ENCODE results near the gene NT5DC1.

DNA sequence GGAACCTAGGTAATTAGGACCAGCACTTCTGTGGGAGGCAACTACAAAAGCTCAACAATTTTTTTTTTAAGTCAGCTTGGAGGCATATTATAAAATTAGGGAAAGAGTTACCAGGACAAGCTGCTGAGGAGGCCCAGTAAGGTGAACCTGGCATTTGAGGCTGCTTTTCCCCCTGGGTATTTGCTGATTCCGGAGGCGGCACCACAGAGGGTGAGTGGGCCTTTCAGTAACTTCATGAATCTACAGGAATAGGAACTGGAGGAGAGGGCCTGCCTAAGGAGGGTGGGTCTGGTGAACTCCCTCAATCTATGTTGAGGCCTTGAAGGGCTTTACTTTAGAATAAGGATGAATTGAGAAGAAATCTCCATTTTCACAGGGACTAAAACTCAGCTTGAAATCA is 138.6 kb downstream of the NT5DC1 start:
- TF ChIP-seq, protein P1, sequence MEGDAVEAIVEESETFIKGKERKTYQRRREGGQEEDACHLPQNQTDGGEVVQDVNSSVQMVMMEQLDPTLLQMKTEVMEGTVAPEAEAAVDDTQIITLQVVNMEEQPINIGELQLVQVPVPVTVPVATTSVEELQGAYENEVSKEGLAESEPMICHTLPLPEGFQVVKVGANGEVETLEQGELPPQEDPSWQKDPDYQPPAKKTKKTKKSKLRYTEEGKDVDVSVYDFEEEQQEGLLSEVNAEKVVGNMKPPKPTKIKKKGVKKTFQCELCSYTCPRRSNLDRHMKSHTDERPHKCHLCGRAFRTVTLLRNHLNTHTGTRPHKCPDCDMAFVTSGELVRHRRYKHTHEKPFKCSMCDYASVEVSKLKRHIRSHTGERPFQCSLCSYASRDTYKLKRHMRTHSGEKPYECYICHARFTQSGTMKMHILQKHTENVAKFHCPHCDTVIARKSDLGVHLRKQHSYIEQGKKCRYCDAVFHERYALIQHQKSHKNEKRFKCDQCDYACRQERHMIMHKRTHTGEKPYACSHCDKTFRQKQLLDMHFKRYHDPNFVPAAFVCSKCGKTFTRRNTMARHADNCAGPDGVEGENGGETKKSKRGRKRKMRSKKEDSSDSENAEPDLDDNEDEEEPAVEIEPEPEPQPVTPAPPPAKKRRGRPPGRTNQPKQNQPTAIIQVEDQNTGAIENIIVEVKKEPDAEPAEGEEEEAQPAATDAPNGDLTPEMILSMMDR (IDR thresholded peaks at IDR 0.05) = no peak
- no peak for TF ChIP-seq EZH2 (IDR thresholded peaks at IDR 0.05; ENCODE audit: borderline replicate concordance, insufficient read depth, low read depth, low read length, poor library complexity, severe bottlenecking)
